Transverse colon (tissue), 4 donors: ENCODE data around the gene CSKMT. TPM values are rescaled to one million over a fixed set of nuclear protein-coding genes. Genes with fewer than 3 reads are reported as not detected.

Experiments
- DNase-seq: peaks from one replicate; pipeline ENCODE4 v3.0.0-alpha.2; 2019
- H3K27ac ChIP-seq, 4 donors: fragments of 200-600 bp; sonication (generic); 2 replicates each; pipeline ENCODE4 v1.5.1; 2016 to 2018; ENCODE audit warnings: inconsistent platforms in 4 of 4
- H3K27me3 ChIP-seq: fragments of 200-600 bp; sonication (generic); 2 replicates; pipeline ENCODE4 v1.5.1; 2017; ENCODE audit warnings: inconsistent platforms
- H3K36me3 ChIP-seq, 4 donors: fragments of 200-600 bp; sonication (generic); 2 replicates each; pipeline ENCODE4 v1.5.1; 2017 to 2019; ENCODE audit warnings: inconsistent platforms in 4 of 4
- H3K4me1 ChIP-seq, 4 donors: fragments of 200-600 bp; sonication (generic); 2 replicates each; pipeline ENCODE4 v1.5.1; 2017 to 2020; ENCODE audit warnings: inconsistent platforms in 4 of 4
- H3K4me3 ChIP-seq, 4 donors: fragments of 200-600 bp; sonication (generic); 1 replicate in 1 of 4; 2 replicates in 3 of 4; pipeline versions ENCODE4 v1.5.1 to v1.6.1; 2017 to 2019; ENCODE audit warnings: inconsistent platforms in 4 of 4
- H3K9me3 ChIP-seq, 2 donors: fragments of 200-600 bp; sonication (generic); 2 replicates each; pipeline ENCODE4 v1.5.1; 2017 to 2019; ENCODE audit warnings: inconsistent platforms in 2 of 2
- EP300 ChIP-seq: sonication (generic); formaldehyde crosslinking; IDR thresholded peaks from one replicate; pipeline ENCODE4 v1.6.1; 2017; ENCODE audit warnings: antibody characterized with exemption, low read depth
- POLR2A ChIP-seq: fragments of 450-650 bp; IDR thresholded peaks from one replicate; pipeline ENCODE4 v1.6.1; 2016; ENCODE audit warnings: antibody characterized with exemption, mild to moderate bottlenecking, moderate library complexity
- POLR2AphosphoS5 ChIP-seq, 3 donors: sonication (generic); formaldehyde crosslinking; IDR thresholded peaks; one replicate each; pipeline ENCODE4 v1.6.1; 2016; ENCODE audit warnings: antibody characterized with exemption in 3 of 3
- WGBS, 2 donors: methylation state at CpG; one replicate each; pipeline ENCODE4 v1.1.5; 2018; ENCODE audit warnings: low coverage in 1 of 2; 5-methylcytosine and 5-hydroxymethylcytosine counted together
- in situ Hi-C, 4 donors: fragments of 200-750 bp; cut with MboI; loops; one replicate each; pipeline versions ENCODE4 v1.15.0 to v1.15.1; 2017; ENCODE audit warnings: low sequenced_read_pairs in 3 of 4, low pct_ligation_motif_present in 1 of 4, low pct_unique_long_range_greater_than_20kb in 1 of 4
- intact Hi-C: fragments of 100-400 bp; cut with DNase I; formaldehyde crosslinking; loops from one replicate; pipeline ENCODE4 v1.15.1; 2023; ENCODE audit warnings: low total_unique reads
- small RNA-seq, 4 donors: library from RNA; depleted of rRNA; stranded (forward); fragments of <200 nt; gene quantifications; one replicate each; pipeline ENCODE3, GENCODE V24; 2016
- total RNA-seq, 4 donors: library from RNA; depleted of rRNA; stranded (reverse); fragments of >200 nt; gene quantifications; one replicate each; pipeline ENCODE4 v1.1.0, GENCODE V29; 2016
- TF ChIP-seq, protein P1 (sequence below), 5 experiments: fragments of 200-600 bp in 3 of 5; fragments of 450-650 bp in 2 of 5; sonication (generic) in 3 of 5; IDR thresholded peaks; 1 replicate in 2 of 5; 2 replicates in 3 of 5; pipeline ENCODE4 v1.5.1; 2016 to 2017; ENCODE audit warnings: antibody characterized with exemption in 5 of 5, inconsistent platforms in 3 of 5, mild to moderate bottlenecking in 2 of 5, moderate library complexity in 1 of 5

CSKMT gene
- total RNA-seq, 4 donors from 2014 or later: 6.0 to 17.0 TPM; not detected in 2

GRCh38 chr11:62716816-62717215, 51.7 kb downstream of the CSKMT start:
- in situ Hi-C loops (no loop called here), intact Hi-C loops (no loop called here)
- WGBS, 2 donors: 90 to 91% methylated on average over 5 to 11 of the region's 11 CpGs
- Histone ChIP-seq H3K4me3 (no peak overlapping the region), H3K4me1 (peaks cover 0 to 23% (median 5%) of the 10 kb centered on the region in 4 donors), H3K36me3 (peaks cover 2 to 80% (median 37%) of the 10 kb centered on the region in 4 donors), H3K9me3 (no peaks in the 10 kb centered on the region), H3K27ac (no peak overlapping the region), H3K27me3 (no peaks in the 10 kb centered on the region)
- no peak for TF ChIP-seq POLR2AphosphoS5 (IDR thresholded peaks at IDR 0.05)
- TF ChIP-seq EP300: no peak
- no peak for TF ChIP-seq POLR2A
- TF ChIP-seq, protein P1, sequence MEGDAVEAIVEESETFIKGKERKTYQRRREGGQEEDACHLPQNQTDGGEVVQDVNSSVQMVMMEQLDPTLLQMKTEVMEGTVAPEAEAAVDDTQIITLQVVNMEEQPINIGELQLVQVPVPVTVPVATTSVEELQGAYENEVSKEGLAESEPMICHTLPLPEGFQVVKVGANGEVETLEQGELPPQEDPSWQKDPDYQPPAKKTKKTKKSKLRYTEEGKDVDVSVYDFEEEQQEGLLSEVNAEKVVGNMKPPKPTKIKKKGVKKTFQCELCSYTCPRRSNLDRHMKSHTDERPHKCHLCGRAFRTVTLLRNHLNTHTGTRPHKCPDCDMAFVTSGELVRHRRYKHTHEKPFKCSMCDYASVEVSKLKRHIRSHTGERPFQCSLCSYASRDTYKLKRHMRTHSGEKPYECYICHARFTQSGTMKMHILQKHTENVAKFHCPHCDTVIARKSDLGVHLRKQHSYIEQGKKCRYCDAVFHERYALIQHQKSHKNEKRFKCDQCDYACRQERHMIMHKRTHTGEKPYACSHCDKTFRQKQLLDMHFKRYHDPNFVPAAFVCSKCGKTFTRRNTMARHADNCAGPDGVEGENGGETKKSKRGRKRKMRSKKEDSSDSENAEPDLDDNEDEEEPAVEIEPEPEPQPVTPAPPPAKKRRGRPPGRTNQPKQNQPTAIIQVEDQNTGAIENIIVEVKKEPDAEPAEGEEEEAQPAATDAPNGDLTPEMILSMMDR (IDR thresholded peaks at IDR 0.05): no peak
- no peak for DNase-seq

Small RNA genes within 50 kb of the gene (small RNA-seq; reads per million reads assigned to genes)
- 0 reads per million in 4 donors for gene SNORA57

Other genes starting within 250 kb of the CSKMT start
- gene SCGB1A1, start 246.3 kb upstream of the CSKMT start, total RNA-seq: not detected
- gene AHNAK, start 118.5 kb upstream of the CSKMT start, total RNA-seq: 1,000 to 10,000 TPM in 1 of 4 donors, 100 to 1,000 TPM in 3; 561 to 1,032 (median 742) TPM
- gene EEF1G, start 91.4 kb upstream of the CSKMT start, total RNA-seq: 1,000 to 10,000 TPM in 3 of 4 donors, 100 to 1,000 TPM in 1; 337 to 1,276 (median 1,207) TPM
- 10 to 100 TPM in 2 of 4 donors, 1 to 10 TPM in 2; 6.0 to 12.4 (median 9.8) TPM for gene TUT1, start 73.8 kb upstream of the CSKMT start, total RNA-seq
- 10 to 100 TPM; 42.0 to 80.1 (median 62.1) TPM for gene MTA2, start 63.4 kb upstream of the CSKMT start, total RNA-seq
- 10 to 100 TPM; 35.0 to 61.1 (median 44.9) TPM for gene EML3, start 52.5 kb upstream of the CSKMT start, total RNA-seq
- gene ROM1, start 52.1 kb upstream of the CSKMT start, total RNA-seq: 1 to 10 TPM in 2 of 4 donors, not detected in 2; 5.3 to 5.6 TPM
- gene B3GAT3, start 43.3 kb upstream of the CSKMT start, total RNA-seq: 10 to 100 TPM; 28.0 to 47.4 (median 40.8) TPM
- gene GANAB, start 18.7 kb upstream of the CSKMT start, total RNA-seq: 100 to 1,000 TPM in 3 of 4 donors, 10 to 100 TPM in 1; 60.2 to 129 (median 120) TPM
- gene INTS5, start 12.0 kb upstream of the CSKMT start, total RNA-seq: 10 to 100 TPM; 10.3 to 37.0 (median 18.4) TPM
- 10 to 100 TPM; 12.5 to 53.7 (median 37.7) TPM for gene C11orf98, start 102 bp upstream of the CSKMT start, total RNA-seq
- 10 to 100 TPM in 3 of 4 donors, 1 to 10 TPM in 1; 6.4 to 26.2 (median 15.3) TPM for gene UQCC3, start 6.4 kb downstream of the CSKMT start, total RNA-seq
- gene LBHD1, start 7.0 kb downstream of the CSKMT start, total RNA-seq: 10 to 100 TPM in 2 of 4 donors, 1 to 10 TPM in 2; 7.5 to 16.1 (median 10.1) TPM
- gene UBXN1, start 13.8 kb downstream of the CSKMT start, total RNA-seq: 100 to 1,000 TPM; 129 to 219 (median 142) TPM
- gene LRRN4CL, start 24.2 kb downstream of the CSKMT start, total RNA-seq: 10 to 100 TPM in 1 of 4 donors, 1 to 10 TPM in 3; 8.2 to 24.7 (median 9.0) TPM
- 100 to 1,000 TPM in 1 of 4 donors, 10 to 100 TPM in 3; 61.7 to 155 (median 75.7) TPM for gene BSCL2, start 42.1 kb downstream of the CSKMT start, total RNA-seq
- gene GNG3, start 42.4 kb downstream of the CSKMT start, total RNA-seq: under 1 TPM in 1 of 4 donors, not detected in 3; 0.64 TPM
- 100 to 1,000 TPM in 1 of 4 donors, 10 to 100 TPM in 3; 21.8 to 116 (median 59.6) TPM for gene HNRNPUL2, start 62.1 kb downstream of the CSKMT start, total RNA-seq
- gene TTC9C, start 63.2 kb downstream of the CSKMT start, total RNA-seq: 10 to 100 TPM in 3 of 4 donors, 1 to 10 TPM in 1; 6.7 to 27.0 (median 17.0) TPM
- gene ZBTB3, start 88.8 kb downstream of the CSKMT start, total RNA-seq: 10 to 100 TPM in 3 of 4 donors, 1 to 10 TPM in 1; 8.4 to 20.9 (median 14.0) TPM
- gene POLR2G, start 96.3 kb downstream of the CSKMT start, total RNA-seq: 10 to 100 TPM in 2 of 4 donors, 1 to 10 TPM in 2; 1.2 to 28.5 (median 14.1) TPM
- gene TAF6L, start 106.1 kb downstream of the CSKMT start, total RNA-seq: 100 to 1,000 TPM in 1 of 4 donors, 10 to 100 TPM in 3; 18.9 to 234 (median 22.8) TPM
- 100 to 1,000 TPM in 2 of 4 donors, 10 to 100 TPM in 2; 65.9 to 112 (median 89.8) TPM for gene TMEM179B, start 122.1 kb downstream of the CSKMT start, total RNA-seq
- 10 to 100 TPM; 10.1 to 42.1 (median 29.6) TPM for gene TMEM223, start 126.7 kb downstream of the CSKMT start, total RNA-seq
- gene NXF1, start 140.1 kb downstream of the CSKMT start, total RNA-seq: 100 to 1,000 TPM in 1 of 4 donors, 10 to 100 TPM in 3; 38.2 to 134 (median 60.0) TPM
- gene STX5, start 166.7 kb downstream of the CSKMT start, total RNA-seq: 10 to 100 TPM; 15.3 to 62.5 (median 30.2) TPM
- gene TEX54, start 167.5 kb downstream of the CSKMT start, total RNA-seq: not detected
- 10 to 100 TPM; 25.3 to 37.8 (median 27.6) TPM for gene WDR74, start 174.3 kb downstream of the CSKMT start, total RNA-seq
- gene SLC3A2, start 215.6 kb downstream of the CSKMT start, total RNA-seq: 100 to 1,000 TPM in 3 of 4 donors, 10 to 100 TPM in 1; 32.4 to 163 (median 129) TPM